Peyer's patch (tissue), 4 donors: ENCODE measurements around the gene MSANTD4. TPM values are rescaled to one million over a fixed set of nuclear protein-coding genes. Genes with fewer than 3 reads are reported as not detected.

Experiments
- DNase-seq, 3 donors: peaks; one replicate each; pipeline ENCODE4 v3.0.0-alpha.2; 2017 to 2019
- H3K27ac ChIP-seq, 4 donors: fragments of 200-600 bp; sonication (generic); one replicate each; pipeline ENCODE4 v1.5.1; 2016 to 2019
- H3K27me3 ChIP-seq, 2 donors: fragments of 200-600 bp; sonication (generic); one replicate each; pipeline ENCODE4 v1.5.1; 2019
- H3K36me3 ChIP-seq, 3 donors: fragments of 200-600 bp; sonication (generic); one replicate each; pipeline ENCODE4 v1.5.1; 2016 to 2019
- H3K4me1 ChIP-seq, 4 donors: fragments of 200-600 bp; sonication (generic); one replicate each; pipeline ENCODE4 v1.5.1; 2016 to 2019
- H3K4me3 ChIP-seq, 4 donors: fragments of 200-600 bp; sonication (generic); 1 replicate in 3 of 4; 2 replicates in 1 of 4; pipeline ENCODE4 v1.5.1; 2016 to 2019; ENCODE audit warnings: mild to moderate bottlenecking in 1 of 4
- H3K9me3 ChIP-seq, 4 donors: fragments of 200-600 bp; sonication (generic); one replicate each; pipeline ENCODE4 v1.5.1; 2016 to 2019; ENCODE audit warnings: mild to moderate bottlenecking in 1 of 4
- POLR2A ChIP-seq, 2 donors: fragments of 450-650 bp; IDR thresholded peaks; one replicate each; pipeline ENCODE4 v1.5.1; 2017; ENCODE audit warnings: antibody characterized with exemption in 2 of 2, mild to moderate bottlenecking in 2 of 2, moderate library complexity in 2 of 2
- total RNA-seq, 4 donors: library from RNA; depleted of rRNA; stranded (reverse); fragments of >200 nt; gene quantifications; one replicate each; pipeline ENCODE4 v1.1.0, GENCODE V29; 2016
- TF ChIP-seq, protein P1 (sequence below), 6 experiments: fragments of 450-650 bp in 4 of 6; fragments of 200-600 bp in 2 of 6; sonication (generic) in 1 of 6; IDR thresholded peaks; one replicate each; pipeline ENCODE4 v1.5.1; 2017 to 2019; ENCODE audit warnings: antibody characterized with exemption in 6 of 6, mild to moderate bottlenecking in 3 of 6, moderate library complexity in 1 of 6

MSANTD4 gene
- total RNA-seq, 4 donors from 2014 or later = 6.9 to 79.2 (median 12.8) TPM

DNA sequence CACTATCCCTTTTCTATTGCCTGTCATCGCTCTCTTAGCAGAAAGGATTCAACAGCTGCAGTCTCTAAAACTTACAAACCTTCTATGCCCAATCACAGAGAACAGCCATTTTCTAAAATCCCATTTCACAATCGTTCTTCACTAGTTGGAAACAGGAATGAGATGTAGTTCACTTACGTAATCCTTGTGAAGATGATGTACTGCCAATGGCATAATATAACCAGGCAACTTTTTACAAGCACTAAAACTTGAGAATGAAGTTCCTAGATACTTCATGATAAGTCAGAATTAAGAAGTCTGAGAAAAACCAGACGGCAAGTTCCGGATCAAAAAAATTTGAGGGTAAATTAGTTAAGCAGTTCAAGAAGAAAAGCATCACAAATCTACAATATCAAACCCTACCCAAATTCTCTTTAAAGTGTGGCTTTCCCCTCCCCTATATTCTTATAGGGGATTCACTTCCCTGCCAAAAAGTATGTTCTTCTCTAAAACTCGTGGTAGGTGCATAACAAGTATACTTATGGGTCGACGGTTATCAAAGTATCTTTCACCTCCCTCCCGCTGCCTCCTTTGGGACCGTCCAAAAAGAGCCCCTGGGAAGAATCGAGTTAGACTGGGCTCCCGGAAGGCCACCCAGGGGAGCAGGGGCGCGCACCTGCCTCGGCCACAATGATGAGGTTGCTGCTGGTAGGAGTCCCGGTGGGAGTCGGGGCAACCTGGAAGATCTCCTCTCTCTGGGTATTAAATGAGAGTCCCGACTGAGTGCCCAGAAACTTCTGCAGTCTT, 666 bp downstream of the MSANTD4 start:
- DNase-seq = peak in 1 of 3 donors; percentile 27
- Histone ChIP-seq H3K27ac (peak overlapping the region; percentile 61 to 87 (median 64)), H3K36me3 (no peaks in the 10 kb centered on the region), H3K4me1 (peaks cover 0 to 23% (median 6%) of the 10 kb centered on the region in 4 donors), H3K4me3 (peak overlapping the region; percentile 72 to 85 (median 80)), H3K27me3 (no peaks in the 10 kb centered on the region), H3K9me3 (no peaks in the 10 kb centered on the region)
- TF ChIP-seq POLR2A (IDR thresholded peaks at IDR 0.05) = no peak
- TF ChIP-seq, protein P1, sequence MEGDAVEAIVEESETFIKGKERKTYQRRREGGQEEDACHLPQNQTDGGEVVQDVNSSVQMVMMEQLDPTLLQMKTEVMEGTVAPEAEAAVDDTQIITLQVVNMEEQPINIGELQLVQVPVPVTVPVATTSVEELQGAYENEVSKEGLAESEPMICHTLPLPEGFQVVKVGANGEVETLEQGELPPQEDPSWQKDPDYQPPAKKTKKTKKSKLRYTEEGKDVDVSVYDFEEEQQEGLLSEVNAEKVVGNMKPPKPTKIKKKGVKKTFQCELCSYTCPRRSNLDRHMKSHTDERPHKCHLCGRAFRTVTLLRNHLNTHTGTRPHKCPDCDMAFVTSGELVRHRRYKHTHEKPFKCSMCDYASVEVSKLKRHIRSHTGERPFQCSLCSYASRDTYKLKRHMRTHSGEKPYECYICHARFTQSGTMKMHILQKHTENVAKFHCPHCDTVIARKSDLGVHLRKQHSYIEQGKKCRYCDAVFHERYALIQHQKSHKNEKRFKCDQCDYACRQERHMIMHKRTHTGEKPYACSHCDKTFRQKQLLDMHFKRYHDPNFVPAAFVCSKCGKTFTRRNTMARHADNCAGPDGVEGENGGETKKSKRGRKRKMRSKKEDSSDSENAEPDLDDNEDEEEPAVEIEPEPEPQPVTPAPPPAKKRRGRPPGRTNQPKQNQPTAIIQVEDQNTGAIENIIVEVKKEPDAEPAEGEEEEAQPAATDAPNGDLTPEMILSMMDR (IDR thresholded peaks at IDR 0.05) = no peak

DNA sequence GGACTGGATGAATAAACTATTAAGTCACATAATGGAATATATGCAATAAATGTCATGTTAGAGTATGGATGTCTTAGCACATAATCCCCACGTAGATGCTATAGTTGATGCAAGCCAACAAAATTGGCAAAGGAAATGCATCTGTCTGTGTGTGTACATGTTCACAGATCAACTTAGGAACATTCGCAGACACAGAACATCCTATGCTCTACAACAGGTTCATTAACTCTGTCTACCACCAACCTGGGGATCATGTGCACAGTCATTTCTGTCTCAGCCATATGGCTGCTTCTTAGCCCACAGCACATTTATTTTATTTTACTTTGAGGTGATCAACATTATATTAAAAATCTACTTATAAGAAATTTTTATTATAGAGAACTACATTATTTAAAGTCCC, 4.9 kb downstream of the MSANTD4 start:
- peaks cover 0 to 23% (median 6%) of the 10 kb centered on the region in 4 donors for H3K4me1 ChIP-seq
- H3K27ac ChIP-seq = no peak overlapping the region
- no peak for DNase-seq
- no peaks in the 10 kb centered on the region for H3K27me3 ChIP-seq
- TF ChIP-seq, protein P1 (IDR thresholded peaks at IDR 0.05) = no peak
- no peak for TF ChIP-seq POLR2A (IDR thresholded peaks at IDR 0.05)
- H3K4me3 ChIP-seq = no peak overlapping the region
- H3K36me3 ChIP-seq = no peaks in the 10 kb centered on the region
- H3K9me3 ChIP-seq = no peaks in the 10 kb centered on the region

DNA sequence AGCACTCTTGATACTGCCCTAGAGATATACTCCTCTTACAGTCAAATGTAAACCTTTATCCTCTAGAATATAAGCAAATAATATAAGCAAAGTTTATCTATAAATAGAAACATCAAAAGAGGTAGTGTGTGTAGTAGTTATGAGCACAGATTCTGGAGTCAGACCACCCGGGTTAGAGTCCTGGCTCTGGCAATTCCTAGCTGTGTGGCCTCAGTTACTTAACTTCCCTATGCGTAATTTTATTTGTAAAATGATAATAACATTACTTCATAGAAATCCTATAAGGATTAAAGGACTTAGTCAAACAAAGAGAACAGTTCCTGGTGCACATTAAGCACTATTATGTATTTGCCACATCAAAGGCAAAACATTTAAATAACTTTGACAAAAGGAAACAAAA, 7.0 kb downstream of the MSANTD4 start:
- H3K9me3 ChIP-seq = no peaks in the 10 kb centered on the region
- DNase-seq = no peak
- peaks cover 0 to 8% (median 0%) of the 10 kb centered on the region in 3 donors for H3K36me3 ChIP-seq
- no peak overlapping the region for H3K27ac ChIP-seq
- H3K4me3 ChIP-seq = no peak overlapping the region
- H3K27me3 ChIP-seq = no peaks in the 10 kb centered on the region
- TF ChIP-seq, protein P1 (IDR thresholded peaks at IDR 0.05) = no peak
- no peak for TF ChIP-seq POLR2A (IDR thresholded peaks at IDR 0.05)
- peaks cover 0 to 9% (median 0%) of the 10 kb centered on the region in 4 donors for H3K4me1 ChIP-seq

DNA sequence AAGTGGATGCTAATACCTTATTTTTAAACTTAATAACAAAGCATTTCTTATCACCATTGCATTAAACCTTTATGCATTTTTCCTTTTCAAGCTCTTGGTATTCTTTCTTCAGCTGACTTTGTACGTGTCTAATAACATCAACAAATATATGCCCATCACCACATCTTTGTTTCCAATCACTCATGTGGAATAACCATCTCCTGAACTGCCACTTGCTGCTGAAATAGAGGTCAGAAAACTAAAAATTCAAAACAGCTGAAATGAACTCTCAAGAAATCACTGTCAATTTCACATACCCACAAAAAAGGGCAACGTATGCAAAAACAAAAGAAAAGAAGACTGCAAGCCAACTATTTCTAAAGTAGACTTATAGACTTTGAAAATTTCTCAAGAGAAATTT, 7.4 kb downstream of the MSANTD4 start:
- peaks cover 0 to 5% (median 0%) of the 10 kb centered on the region in 4 donors for H3K4me1 ChIP-seq
- no peak overlapping the region for H3K4me3 ChIP-seq
- H3K27ac ChIP-seq = no peak overlapping the region
- H3K36me3 ChIP-seq = peaks cover 0 to 12% (median 0%) of the 10 kb centered on the region in 3 donors
- TF ChIP-seq POLR2A (IDR thresholded peaks at IDR 0.05) = no peak
- TF ChIP-seq, protein P1 (IDR thresholded peaks at IDR 0.05) = no peak
- no peaks in the 10 kb centered on the region for H3K9me3 ChIP-seq
- H3K27me3 ChIP-seq = no peaks in the 10 kb centered on the region
- DNase-seq = no peak

DNA sequence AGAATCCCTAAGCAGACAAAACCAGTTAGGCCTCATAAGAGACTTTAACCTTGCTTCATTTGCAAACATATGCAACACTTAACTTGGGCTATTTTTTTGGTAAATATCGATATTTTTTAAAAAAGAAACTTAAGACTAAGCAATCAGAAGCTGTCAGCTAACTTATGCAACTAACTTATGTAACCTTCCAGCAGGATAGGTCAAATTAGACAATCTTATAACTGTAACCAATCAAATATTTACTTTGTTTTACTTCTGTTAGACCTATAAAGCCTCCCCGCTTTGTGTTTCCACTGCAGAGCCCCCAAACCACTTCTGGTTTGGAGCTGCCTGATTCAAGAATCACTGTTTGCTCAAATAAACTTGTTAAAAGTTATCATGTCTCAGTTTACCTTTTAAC, 8.0 kb downstream of the MSANTD4 start:
- Histone ChIP-seq H3K27ac (no peak overlapping the region), H3K4me1 (peaks cover 0 to 5% (median 0%) of the 10 kb centered on the region in 4 donors), H3K9me3 (no peaks in the 10 kb centered on the region), H3K27me3 (no peaks in the 10 kb centered on the region), H3K36me3 (peaks cover 0 to 18% (median 0%) of the 10 kb centered on the region in 3 donors), H3K4me3 (no peak overlapping the region)
- no peak for DNase-seq
- no peak for TF ChIP-seq POLR2A (IDR thresholded peaks at IDR 0.05)
- TF ChIP-seq, protein P1 (IDR thresholded peaks at IDR 0.05) = no peak
